NCI-H1417 treated with DMSO at 0.1 percent for 48 hours (cell line): ENCODE data around the gene ABL2.
A peak's percentile ranks its signal among the peaks of the same experiment; 100 is the strongest.

ENCODE experiments used
- DNase-seq: peaks from one replicate; lab custom pipeline; 2025; lab: John Stamatoyannopoulos, UW

ABL2 gene

DNA sequence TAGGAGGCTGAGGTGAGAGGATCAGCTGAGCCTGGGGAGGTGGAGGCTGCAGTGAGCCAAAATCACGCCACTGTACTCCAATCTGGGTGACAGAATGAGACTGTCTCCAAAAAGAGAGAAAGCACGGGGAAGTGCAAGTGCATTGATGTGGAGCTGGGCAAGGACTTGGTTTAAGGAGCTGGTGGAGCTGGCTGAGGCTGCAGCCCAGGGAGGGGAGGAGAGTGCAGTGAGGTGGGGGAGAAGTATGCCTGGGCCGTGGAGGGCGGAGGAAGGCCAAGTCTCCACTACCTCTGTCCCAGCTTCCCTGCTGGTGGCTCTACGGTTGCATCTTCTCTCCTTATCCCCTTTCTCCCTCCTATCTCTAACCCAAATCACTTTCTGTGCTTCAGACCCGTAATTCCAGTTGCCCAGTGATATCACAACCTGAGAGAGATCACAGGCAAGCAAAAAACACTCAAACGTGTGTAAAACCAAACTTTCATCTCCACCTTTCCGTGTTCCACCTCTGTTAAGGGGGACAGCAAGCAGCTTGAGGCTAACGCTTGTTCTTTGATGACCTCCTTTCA, 136.5 kb downstream of the ABL2 start:
- no peak for DNase-seq

DNA sequence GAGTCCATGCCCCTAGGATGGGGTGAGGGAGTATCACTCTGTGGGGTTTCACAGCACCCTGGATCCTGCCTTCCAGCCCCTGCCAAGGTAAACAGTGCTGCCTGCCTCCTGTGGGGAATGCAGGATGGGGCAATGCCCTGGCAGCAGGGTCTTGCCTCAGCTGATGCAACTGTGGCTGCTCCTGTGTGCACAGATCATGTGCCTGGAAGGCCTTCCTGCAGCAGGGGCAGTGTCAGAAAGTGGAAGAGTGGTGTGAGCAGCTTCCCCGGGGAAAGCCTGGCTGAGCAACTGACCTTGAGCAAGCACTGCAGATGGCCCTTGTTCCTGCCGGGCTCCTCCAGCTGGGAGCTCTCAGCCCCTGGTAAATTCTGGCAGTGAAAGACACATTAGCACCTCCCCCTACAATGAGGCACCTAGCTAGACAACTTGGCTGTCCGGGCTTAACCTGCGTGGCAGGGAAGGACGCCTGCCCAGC, 137.7 kb downstream of the ABL2 start:
- DNase-seq, result no peak

DNA sequence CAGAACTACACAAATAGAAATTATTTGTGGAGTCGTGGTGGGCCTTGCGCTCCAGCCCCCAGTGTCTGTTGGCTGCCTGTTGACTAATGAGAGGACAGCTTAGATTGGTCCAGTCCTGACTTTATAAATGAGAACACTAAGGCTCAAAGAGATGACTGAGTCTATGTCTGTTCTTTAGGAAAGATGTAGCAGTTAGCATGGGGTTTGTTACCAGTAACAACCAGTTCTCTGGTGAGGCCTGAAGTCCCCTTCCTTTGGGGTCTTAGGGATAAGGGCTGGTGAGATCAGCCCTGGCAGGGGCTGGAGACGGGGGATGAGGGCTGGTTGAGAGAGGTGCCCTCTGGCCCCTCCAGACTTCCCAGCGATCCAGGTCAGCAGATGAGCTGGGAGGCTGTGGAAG, 138.6 kb downstream of the ABL2 start:
- DNase-seq, result no peak

DNA sequence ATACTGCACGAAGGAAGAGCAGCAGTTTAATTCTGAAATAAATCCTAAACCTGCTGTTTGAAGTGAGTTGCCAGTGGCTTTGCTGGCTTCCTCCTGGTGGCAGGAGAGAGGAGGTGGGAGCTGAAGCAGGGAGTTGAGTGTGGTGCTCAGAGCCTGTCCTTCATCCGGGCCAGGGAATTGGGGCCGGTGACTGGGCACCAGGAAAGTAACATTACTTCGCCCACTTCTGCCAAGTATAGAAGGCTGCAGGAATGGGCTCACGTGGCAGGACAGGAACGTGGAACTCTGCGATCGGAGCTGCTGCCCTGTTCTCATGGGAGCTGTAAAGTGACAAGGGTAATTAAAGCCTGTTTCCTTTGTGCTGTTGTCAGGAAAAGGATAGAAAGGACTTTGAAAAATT, 139.0 kb downstream of the ABL2 start:
- DNase-seq, result no peak

DNA sequence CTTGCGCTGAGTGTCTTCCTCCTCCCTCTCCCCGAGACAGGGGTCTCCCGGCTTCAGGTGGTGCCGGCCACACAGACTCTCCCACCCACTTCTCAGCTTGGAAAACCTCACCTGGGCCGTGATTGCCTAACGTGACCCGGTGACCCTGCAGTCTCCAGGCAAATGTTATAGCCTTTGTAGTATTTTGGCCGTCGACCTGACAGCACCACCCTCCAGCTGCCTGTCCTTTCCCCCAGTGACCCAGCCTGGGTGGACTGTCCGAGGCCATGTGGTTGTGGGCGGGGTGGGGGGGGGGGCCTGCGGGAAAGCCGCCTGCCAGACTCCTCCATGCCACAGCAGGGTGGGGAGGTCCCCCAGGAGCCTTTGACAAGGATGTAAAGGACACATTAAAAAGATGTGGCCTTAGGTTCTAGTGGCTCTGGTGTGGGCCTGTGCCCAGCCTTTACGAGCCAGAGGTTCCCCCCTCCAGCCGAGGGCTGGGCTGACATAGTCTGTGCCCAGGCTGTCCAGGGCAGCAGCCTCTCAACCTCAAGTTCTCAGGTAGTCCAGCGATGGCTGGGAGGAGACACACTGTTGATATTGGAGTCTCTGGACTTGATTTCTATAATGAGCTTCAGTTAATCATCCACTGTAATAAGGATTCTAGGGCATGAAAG, 139.5 kb downstream of the ABL2 start:
- no peak for DNase-seq

DNA sequence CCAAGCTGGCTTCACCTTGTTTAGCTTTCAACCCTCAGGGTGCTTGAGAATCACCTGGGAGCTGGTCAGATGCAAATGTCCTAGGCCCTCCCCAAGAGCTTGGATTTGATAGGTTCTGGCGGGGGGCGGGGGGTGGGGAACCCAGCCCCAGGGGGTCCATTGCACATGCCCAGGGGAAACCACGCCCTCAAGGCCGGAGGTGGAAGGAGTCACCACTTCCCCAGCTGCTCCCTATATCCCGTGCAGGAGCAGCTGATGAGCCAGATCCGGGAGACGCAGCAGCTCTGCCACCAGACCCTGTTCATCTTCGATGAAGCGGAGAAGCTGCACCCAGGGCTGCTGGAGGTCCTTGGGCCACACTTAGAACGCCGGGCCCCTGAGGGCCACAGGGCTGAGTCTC, 141.8 kb downstream of the ABL2 start:
- no peak for DNase-seq

DNA sequence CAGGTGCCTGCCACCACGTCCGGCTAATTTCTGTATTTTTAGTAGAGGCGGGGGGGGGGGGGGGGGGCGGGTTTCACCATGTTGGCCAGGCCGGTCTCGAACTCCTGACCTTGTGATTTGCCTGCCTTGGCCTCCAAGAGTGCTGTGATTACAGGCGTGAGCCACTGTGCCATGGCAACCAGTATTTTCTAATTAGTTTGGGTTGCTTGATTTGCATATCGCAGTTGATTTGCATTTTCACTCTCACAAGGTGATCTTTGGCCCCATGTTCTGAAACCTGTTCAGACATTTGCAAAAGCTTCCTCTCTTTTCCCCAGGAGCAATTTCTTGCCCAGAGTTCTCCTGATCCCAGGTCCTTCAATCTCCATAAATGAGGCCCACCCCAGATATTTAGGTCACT, 145.9 kb downstream of the ABL2 start:
- DNase-seq, result no peak

DNA sequence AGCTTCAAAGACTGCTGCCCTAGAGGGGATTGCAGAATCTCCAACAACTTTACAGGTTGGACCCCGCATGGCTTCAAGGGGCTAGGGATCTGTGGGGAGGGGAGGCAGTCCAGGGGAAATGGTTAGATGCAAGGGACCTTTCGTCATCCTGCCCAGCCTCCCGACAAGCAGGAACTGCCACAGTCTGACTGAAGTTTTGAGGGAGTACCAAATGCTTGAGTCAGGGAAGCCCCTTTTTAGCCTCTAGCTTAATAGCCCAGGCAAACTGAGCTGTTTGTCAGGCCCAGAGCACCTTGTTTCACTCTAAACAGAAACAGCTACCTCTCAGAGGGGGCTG, 146.5 kb downstream of the ABL2 start:
- no peak for DNase-seq

DNA sequence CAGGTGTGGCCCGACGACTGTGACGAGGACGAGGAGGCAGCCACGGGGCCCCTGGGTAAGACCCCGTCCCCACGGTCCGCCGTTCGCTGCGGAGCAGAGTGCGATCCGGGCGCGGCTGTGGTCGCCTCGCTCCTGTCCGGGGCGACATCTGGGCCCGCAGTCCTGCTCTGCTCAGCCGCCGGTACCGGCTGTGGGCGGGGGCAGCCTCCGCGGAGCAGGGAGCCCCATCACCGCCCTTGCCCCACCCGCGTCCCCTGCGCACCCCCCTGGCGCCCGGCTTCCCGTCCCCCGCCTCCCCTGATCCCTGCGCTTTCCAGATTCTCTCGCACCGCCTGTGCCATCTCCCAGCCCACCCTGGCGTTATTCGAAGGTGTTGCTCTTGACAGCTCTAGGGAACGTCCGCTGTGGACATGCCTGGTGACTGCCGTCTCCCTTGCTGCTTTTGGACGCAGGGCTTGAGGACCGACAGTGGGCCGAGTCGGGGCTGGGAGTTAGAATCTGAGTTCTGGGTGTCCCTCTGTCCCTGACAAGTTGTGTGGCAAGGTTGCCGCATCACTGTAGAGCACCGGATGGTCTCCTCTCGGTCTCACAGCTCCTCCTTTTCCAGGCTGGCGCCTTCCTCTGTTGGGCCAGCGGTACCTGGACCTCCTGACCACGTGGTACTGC, 147.0 kb downstream of the ABL2 start:
- no peak for DNase-seq

DNA sequence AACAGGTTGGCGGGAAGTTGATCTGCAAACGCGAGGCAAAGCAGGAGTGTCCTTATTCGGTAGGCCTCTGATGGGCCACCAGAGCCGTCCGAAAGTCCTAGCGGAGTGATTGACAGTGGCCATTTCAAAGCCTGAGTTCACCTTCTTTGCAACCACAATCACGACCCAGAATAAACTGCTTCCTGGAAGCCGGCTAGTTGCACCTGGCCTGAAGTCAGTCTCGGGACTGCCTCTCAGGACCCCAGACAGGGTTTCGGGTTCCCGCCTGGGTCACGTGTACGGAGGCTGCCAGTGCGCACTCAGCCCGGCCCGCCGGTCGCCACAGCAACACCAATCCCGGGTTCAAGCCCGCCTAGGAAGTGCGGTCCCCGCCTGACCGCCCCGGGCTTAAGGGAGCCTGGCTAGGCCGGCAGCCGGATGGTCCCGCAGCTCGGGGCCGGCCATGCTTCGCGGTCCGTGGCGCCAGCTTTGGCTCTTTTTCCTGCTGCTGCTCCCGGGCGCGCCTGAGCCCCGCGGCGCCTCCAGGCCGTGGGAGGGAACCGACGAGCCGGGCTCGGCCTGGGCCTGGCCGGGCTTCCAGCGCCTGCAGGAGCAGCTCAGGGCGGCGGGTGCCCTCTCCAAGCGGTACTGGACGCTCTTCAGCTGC, 147.7 kb downstream of the ABL2 start, which contains the start of gene TOR3A:
Gene TOR3A, plus strand, starts transcription at position 384 of the 646 bp plus-strand sequence. Its CDS starts 59 bp downstream, at position 443.
- DNase-seq, result peak; percentile 21

DNA sequence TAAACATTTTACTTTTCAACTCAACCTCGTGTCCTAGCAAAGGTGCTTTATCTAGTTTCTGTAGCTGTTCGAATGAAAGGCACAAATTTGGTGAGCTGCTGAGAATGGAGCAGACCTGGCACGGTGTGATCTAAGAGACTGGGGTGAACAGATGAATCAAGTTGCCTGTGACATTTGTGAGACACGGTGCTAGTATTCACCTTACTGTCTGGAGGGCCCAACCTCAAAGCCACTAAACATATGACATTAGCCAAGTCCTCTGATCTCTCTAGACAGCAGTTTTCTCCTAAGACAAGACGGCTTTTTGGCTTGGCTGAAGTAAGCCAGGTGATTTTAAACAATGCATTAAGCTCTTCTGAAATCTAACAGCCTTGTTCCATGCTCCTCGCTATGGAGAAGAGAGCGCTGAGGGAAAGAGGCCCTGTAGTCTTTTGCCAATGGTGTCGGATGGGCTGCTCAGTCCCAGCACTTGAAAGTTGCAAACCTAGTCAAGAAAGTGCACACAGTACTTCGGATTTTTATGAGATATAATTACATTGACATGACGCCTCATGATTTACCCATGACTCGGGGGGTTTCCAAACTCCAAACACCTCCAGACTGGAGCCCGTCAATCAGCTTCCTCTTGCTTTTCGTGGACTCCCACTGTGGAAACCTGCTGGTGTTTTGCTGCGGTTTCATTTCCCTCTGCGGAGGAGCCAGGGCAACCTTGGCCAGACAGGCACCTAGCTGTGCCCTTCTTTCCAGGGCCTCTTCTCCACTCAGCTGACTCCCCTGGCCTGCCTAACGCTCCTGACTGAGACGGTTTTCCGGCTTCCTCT, 148.4 kb downstream of the ABL2 start:
- no peak for DNase-seq

DNA sequence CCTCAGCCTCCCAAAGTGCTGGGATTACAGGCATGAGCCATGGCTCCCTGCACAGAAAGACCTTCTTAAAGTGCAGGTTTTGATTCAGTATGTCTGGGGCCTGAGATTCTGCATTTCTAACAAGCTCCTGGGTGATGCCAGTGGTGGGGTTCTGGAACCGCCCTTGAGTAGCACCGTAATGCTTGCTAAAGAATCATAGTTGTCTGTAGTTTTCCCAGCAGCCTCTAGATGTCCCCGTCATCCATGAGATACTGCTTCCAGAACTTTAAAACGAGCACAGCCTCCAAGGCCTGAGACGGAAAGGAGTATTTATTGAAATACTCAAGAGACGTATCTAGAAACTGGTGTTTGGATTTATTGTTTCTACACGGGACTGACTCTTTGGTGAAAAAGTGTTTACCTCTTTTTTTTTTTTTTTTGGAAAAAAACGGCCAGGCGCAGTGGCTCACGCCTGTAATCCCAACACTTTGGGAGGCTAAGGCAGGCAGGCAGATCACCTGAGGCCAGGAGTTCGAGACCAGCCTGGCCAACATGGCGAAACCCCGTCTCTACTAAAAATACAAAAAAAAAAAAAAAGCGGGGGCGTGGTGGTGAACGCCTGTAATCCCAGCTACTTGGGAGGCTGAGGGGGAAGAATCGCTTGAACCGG, 150.2 kb downstream of the ABL2 start:
- DNase-seq, result peak; percentile 5

DNA sequence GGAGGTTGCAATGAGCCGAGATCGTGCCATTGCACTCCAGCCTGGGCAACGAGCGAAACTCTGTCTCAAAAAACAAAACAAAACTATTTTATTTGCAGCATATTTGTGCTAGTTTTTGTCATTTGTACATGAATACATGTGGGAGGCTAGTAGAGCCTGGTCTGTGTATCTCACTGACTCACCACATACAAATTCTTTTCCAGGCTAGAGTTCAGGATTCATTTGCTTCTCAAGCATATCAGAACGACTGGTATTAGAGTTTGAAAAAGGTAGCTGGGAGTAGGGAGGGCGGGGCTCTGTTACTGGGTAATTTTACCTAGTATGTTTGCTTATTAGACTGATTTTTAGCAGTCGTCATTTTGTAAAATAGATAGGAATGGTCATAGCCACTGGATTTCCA, 152.1 kb downstream of the ABL2 start:
- DNase-seq, result no peak

DNA sequence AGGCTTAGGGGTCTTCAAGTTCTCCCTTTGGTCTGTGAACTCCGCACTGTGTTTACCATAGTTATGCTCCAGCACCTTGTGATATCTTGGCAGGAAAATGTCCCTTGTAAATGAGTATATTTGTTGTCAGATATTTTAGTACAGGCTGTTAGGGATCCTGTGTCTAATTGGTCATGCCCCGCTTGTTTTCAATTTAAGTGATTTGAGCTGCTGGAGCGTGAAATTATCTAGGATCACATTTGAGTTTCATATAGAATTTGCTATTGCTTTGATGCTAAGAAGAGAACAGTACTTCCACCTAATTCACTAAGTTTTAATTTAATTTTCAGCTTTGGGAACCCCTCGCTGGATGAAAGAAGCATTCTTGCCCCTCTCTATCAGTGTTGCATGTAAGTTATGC, 163.0 kb downstream of the ABL2 start:
- DNase-seq, result no peak

DNA sequence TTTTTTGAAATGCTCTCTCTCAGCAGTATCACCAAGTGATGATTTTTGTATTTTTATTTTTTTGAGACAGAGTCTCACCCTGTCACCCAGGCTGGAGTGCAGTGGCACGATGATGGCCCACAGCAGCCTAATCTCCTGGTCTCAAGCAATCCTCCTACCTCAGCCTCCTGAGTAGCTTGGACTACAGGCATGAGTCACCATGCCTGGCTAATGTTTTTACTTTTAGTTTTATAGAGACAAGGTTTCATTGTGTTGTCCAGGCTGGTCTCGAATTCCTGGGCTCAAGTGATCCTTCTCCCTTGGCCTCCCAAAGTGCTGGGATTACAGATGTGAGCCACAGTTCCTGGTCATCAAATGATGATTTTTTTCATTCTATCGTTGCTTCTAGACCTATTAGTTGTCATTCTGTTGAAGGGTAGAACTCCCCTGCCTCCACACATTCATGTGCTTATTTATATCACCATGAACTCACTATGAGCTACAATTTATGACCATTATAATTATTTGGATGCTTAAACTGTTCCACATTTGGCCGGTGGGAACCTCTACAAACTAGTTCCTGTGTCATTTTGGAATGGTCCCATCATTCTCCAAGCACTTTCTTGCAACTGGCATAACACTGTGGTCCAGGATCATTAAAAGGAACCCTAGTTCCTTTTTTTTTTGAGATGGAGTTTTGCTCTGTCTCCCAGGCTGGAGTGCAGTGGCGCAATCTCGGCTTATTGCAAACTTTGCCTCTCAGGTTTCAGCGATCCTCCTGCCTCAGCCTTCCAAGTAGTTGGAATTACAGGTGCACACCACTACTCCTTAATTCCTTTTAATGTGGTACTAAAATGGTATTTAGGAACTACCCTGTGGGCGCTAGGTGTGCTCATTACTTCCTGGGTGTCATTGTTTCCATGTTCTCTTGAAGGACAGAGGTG, 167.9 kb downstream of the ABL2 start:
- no peak for DNase-seq

DNA sequence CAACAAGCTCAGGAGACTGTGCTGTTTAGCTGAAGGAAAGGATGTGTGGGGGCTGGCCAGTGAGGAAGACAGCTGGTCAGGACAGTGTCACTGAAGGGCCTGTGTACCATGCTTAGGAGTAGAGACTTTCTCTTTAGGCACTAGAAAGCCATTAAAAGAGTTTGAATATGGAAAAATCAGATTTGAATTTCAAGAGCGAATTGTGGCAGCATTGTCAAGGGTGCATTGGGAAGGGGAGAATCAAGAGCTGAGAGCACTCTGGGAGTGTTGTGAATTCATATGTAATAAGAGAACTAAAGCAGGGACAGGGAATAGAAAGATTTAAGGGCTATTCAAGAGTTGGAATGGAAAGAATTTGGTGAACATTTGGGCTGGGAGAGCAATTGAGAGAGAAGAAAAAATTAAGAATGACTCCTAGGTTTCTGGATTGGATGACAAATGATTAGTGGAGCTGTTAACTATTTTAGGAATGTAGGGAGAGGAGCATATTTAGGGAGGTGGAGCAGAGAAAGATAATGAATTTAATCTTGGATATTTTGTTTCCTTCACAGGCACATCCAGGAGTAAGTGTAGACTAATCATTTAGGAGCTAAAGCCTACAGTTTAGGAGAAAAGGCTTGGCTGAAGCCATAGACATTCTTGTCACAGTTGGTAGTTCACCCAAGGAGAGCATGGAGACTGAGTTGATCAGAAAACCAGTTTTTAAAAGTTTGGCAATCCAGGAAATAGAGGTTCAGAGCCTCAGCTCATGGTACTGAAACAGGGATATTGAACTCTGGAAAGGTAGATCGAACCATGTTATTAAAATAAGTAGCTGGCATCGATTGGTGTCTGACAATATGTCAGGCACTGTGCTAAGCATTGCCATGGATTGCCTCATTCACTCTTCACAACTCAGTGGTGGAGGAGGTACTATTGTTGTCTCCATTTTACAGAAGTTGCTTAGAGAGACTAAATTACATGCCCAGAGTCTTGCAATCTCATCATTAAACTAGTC, 170.7 kb downstream of the ABL2 start:
- DNase-seq, result no peak

DNA sequence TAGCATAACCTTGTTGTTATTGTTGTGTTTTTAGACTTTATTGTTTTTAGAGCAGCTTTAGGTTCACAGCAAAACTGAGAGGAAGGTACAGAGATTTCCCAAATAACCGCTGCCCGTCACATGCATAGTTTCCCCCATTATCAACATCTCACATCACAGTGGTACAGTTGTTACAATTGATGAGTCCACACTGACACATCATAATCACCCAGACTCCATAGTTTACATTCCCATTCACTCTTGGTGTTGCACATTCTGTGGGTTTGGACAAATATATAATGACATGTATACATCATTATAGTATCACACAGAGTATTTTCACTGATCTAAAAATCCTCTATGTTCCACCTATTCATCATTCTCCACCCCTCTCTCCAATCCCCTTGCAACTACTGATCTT, 173.5 kb downstream of the ABL2 start:
- no peak for DNase-seq

DNA sequence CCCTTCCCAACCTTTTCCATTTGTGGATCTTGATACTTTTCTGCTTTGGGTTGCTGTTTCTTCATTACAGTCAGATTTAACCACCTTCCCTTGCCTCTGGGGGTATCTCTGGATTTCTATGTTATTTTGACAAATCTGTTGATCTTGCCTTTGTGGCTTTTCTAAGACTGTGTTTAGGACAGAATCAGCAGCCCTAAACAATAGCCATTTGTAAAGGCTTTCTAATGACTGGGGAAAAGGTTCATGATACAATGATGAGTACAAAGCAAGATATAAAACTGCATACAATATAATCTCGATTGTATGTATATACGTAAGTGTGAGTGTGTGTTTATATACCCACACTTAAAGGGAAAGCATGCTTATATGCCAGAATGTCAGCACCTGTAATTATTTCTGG, 176.0 kb downstream of the ABL2 start:
- DNase-seq, result no peak

DNA sequence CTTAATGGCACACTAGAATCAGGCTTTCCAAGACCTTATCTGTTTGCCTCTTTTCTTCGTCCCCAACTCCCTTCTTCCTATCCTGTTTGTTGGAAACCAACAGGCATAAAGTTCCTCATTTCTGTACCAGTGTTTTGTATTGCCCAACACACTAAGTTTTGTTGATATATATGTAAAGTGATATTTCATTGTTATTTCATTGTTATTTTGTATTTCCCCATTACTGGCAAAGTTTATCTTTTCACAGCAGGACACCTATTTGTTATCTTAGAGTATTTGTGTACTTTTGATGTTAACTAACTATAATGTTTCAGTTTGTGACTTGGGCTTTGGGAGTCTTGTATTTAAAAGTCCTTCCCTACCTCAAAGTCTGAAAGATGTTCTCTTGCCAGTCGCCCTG, 176.7 kb downstream of the ABL2 start:
- no peak for DNase-seq
